Stimulated activated CD4-positive, alpha-beta T cell treated with anti-CD3 and anti-CD28 coated beads, Interleukin-4, amount 100 ng/mL, for 24 hours (primary cell): ENCODE measurements around the gene NRXN2.

ENCODE experiments used
- DNase-seq: peaks from one replicate; pipeline ENCODE4 v3.0.0-alpha.2; 2020

The NRXN2 gene

DNA sequence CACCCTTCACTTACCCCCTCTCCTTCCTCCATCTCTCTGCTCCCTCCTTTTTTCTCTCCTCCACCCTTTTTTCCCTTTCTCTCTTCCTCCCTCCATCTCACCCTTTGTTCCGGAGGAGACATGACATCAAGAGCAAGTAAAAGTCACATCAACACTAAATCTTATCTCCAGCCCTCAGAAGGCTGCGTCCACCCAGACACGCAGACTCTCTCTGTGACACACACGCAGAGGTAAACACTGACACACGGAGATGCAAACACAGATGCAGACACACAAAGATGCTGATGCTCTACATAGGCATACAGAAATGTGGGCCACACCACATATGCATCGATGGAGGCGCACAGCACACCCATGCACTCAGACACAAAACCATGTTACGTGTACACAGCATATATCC lies 27.0 kb downstream of the NRXN2 start:
- no peak for DNase-seq

DNA sequence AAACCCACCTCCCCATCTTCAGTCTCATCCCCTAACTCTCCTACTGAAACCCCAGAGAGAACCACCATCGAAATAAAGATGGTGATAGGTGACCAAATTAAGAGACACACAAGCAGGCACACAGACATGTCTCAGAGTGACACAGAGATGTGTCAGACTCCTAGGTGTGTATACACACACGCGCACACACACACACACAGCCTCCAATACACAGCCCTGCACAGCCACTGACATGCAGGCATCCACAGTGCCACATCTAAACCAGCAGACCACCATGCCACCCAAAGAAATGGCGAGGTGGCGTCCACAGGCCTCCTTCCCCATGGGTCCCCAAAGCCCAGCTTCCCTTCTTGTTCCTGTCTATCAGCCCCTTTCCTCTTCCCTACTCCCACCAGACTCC lies 27.4 kb downstream of the NRXN2 start:
- DNase-seq = no peak

GRCh38 chr11:64694821-64695365 lies 28.1 kb downstream of the NRXN2 start:
- DNase-seq = no peak

DNA sequence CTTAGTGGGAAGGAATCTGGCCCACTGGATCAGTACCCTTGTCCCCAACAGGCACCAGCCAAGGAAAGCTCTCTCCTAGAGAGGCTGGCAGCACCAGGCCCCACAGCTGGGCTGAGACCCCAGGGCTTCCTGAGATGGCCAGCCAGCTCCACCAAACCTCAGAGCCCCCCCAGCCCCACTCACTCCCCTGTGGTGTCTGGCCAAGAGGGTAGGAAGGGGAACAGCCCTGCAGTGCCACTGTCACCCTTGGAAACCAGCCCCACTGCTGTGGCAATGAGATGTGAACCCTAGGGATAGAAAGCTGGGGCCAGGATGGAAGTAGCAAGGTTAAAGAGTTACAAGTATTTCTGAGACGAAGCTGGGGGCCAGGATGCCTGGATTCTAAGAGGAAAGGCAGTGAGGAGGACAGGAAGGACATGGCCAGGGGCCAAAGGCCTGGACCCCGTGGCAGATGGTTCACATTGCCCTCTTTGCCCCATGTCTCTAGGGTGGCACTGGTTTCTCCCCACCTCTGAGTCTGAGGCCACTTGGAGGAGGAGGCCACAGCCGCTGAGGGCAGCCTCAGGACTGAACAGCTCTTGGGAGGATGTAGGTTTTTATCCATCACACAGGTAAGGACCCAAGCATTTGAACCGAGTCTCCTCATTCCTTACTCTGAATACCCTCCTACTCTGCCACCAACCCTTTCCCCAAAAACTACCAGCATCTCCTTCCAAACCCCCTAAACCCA lies 28.8 kb downstream of the NRXN2 start:
- no peak for DNase-seq

DNA sequence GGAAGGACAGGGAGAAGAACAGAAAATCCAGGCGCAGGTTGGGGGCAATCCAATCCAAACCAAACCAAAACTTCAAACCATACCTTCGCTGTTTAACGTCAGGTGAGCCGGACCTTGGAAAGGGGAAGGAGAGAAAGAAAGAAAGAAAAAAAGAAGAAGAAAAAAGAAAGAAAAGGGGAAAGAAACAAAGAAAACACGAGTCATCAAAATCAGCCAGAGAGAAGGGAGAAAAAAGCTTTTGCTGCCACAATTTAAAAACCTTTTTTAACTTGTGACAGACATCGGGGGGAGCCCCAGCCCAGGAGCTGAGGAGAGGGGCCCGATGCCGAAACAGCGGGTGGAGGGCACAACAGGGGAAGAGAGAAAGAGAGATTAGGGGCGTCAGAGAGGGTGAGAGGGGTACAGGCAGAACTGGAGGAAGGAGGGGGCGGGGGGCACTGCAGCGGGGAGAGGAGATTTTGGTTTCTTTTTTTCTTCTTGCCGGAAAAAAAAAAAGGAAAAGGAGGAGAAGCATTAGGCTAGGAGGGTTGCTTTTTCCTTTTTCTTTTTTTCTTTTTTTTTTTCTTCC lies 30.1 kb downstream of the NRXN2 start:
- no peak for DNase-seq

DNA sequence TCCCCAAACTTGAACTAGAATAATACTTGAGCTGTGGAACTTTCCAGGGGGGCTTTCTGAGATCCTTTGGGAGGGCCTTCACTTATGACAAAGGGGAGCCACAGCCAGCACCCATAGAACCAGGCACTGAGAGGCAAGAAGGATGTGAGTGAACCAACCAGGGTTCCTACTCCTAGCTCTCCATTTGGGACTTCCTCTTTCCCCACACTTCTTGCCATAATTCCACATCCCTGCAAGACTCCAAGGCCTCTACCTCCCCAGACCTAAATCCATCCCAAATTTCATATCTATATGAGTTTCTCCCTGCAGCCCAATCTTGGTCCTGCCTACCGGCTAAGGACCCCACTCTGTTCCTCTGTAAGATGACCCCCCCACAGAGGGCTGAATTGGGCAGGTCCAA lies 31.5 kb downstream of the NRXN2 start:
- no peak for DNase-seq

- no peak for DNase-seq
These were observed 32.8 kb downstream of the NRXN2 start for GRCh38 chr11:64690235-64690634.

- peak; percentile 91 for DNase-seq
These were observed 34.4 kb downstream of the NRXN2 start for GRCh38 chr11:64688534-64688982.

DNA sequence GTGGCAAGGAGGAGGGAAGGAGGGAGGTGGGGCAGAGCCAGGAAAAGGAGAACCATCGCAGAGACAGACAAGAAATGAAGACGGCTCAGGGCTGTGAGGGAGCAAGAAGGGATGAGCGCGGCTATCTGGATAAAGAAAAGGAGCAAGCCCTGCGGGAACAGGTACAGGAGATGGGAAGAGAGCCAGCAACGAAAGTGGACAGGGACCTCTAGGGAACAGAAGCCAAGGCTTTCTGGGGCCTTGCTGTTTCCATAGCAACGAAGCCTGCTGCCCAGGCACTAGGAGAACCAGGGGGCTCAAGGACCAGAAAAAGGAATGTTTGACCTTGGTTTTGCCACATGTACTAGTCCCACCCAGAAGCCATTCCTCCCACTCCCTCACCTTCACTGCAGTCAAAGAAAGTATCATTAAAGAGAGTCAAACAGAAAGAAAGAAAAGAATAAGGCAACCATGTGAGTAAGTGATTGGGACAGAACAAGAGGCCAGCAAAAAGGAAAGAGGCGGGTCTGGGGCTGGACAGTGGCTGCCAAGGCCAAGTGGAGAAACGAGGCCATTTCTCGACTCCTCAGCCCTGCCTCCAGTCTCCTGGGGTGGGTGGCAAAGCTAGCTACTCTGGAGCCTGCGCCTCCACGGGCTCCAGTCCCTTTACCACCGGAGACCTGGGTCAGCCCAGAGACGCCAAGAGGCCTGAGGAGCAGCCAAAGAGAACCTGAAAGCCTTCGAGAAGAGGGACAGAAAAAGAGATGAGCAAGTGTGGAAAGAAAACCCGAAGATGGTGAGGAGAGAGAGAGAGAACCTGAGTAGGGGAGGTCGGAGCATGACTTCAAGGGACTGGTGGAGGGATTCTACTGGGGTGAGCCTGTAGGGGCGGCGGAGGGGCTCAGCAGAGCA lies 35.1 kb downstream of the NRXN2 start:
- DNase-seq = no peak

DNA sequence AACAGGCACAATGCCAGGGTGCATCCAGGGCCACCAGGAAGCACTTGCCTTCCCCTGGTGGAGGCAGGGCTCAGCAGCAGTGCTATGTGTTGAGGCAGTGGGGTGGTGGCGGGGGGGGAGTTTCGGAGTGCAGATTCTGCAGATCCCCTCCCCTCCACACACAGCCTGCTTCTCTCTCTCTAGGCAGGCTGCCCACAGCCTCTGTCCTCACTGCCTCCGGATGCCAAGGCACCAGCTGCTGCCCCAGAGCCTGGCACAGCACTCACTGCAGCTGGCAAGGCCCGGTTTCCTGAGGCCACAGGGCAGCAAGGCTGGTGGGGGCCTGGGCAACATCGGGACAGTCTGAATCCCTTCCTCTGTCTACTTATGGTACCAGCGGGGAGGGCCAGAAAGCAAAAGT lies 35.8 kb downstream of the NRXN2 start:
- DNase-seq = no peak

- no peak for DNase-seq
These were observed 36.4 kb downstream of the NRXN2 start for GRCh38 chr11:64686466-64687170.

GRCh38 chr11:64685536-64685935 lies 37.5 kb downstream of the NRXN2 start:
- no peak for DNase-seq

GRCh38 chr11:64684357-64684756 lies 38.6 kb downstream of the NRXN2 start:
- DNase-seq = no peak

DNA sequence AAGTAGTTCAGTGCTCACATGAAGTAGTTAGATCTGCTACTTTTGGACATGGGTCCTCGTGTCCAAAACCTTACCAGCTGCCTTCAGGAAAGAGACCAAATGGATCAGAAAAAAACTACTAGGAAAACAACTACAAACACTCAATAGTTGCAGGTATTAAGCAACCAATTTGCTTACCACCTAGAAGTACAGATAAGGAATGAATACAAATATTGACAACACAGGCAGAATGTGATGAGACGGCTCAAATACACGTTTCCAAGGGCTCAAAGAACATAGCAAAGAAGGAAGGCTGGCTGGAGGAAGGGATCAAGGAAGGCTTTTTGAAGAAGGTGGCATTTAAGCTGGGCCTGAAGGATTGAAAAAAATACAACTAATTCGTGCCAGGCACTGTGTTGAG lies 41.8 kb downstream of the NRXN2 start:
- DNase-seq = no peak

DNA sequence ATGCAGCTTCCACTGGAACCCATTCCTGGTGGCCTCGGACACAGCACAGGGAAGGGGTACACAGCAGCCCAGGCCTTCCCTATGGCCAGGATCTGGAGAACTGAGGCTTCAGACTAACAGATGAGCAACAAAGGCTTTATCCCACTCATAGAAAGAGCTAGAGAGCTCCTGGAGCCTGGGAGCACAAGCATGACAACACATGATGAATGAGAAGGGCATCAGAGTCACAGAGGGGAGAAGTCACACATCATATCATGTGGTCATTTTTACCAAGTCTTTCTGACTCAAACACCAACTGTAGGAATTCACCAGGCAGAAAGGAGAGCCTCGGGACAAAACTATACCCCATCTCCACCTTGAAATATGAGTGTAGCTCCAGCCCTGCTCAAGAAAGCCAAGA lies 43.2 kb downstream of the NRXN2 start:
- no peak for DNase-seq

DNA sequence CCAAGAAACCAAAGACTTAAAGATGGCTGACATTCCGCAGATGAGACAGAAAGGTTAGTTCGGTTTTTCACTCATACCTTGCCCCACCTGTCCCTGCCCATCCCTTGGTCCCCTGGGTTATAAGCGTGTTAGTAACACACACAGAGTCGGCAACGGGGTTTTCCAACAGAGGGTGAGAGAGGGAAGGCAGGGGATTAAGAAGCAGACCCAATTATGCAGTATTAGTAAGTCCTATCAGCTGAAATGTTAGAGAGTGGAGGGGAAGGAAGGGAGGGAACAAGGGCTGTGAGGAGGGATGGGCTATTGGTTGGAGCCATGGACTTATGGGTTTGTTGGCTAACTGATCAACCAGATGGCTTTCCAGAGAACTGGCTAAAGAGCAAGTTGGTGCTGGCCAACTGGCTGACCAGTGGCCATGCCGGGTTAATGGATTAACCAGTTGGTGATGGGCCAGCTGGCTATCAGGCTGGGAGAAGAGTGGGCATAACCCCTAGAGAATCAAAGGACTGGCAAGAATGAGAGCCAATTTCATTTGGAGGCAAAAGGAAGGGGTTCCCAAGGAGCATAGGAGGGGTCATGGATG lies 45.5 kb downstream of the NRXN2 start:
- no peak for DNase-seq

GRCh38 chr11:64676261-64676615 lies 46.8 kb downstream of the NRXN2 start:
- DNase-seq = no peak

DNA sequence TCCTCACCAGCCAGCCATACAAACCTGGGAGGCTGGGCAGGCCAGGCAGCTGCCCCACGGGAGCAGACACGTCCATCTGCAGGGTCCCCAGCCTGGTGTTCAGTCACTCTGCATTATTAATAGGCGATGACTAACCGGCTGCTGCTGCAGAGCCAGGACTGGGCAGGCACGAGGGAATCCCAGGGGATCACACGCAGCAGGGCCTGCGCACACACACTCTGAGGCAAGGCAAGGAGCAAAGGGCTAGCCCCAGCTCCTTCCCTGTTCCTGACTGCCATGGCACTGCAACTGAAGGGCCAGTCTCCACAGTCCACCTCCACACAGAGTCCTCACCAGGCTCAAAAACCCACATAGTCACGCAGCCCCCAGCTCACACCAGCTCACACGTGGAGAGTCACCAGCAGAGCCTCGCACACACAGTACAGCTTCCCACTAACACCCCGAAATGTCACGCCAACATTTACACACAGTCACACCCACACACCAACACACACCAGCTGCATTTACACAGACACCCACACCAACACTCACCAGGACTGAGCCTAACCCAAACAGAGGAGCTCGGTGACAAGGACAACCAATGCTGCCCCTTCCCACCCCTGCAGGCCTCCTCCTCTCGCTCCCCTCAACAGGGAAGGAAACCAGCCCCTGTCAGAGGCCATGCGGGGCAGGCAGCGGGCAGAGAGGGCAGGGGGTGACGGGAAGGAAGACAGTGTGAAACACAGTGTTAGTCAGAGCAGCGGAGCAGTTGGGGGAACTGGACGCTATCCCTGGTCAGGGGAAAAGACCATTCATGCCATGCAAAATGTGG lies 47.3 kb downstream of the NRXN2 start:
- DNase-seq = no peak

DNA sequence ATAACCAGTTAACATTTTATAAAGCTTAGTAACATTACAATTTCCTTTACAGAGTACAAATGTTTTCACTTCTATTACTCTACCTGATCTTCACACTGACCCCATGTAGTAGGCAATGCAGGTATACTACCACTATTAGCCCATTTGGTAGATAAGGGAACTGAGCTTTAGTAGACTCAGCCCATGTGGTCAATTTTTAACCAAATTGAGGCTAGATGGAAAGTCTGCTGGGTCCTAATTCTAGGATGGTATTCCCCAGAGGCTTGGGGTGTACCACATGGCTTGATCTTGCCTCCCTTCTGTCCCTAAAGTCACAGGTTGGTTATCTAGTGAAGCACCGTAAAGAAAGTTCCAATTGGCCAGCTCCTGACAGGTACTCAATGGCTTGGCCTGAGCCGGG lies 48.2 kb downstream of the NRXN2 start:
- DNase-seq = no peak

DNA sequence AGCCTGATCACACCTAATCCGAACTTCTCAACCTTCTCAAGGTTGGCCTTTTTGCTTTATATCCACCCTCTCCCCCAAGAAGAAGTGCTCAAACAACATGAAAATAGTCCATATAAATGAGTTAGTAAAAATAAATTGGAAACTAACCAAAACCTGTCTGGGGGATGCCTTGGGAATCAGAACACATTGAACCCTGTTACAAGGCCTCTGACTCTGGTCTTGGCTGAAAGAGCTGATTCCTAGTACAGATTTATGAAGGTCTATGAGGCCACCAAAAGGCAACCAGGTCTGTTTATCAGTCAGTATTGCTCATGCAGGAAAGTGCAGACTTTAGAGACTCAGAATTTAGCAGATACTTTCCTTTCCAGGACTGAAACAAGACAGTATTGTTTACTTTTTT lies 49.7 kb downstream of the NRXN2 start:
- no peak for DNase-seq

DNA sequence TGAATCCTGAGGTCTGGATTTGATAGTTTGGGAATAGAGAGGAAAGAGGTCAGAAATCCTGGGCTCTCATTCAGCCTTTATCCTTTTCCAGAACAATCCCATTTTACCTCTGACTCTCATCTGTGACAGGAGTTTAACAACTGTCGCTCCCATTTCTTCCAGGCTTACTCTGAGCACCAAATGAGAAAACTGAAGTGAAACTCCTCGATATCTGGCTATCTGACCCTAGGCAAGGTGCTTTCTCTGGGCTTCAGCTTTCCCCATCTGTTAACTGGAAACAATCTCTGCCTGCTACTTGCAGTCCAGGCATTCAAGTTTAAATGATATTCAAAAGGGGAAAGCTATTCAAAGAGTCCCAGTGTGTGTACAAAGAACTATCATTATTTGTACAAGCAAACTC lies 50.1 kb downstream of the NRXN2 start:
- DNase-seq = no peak

DNA sequence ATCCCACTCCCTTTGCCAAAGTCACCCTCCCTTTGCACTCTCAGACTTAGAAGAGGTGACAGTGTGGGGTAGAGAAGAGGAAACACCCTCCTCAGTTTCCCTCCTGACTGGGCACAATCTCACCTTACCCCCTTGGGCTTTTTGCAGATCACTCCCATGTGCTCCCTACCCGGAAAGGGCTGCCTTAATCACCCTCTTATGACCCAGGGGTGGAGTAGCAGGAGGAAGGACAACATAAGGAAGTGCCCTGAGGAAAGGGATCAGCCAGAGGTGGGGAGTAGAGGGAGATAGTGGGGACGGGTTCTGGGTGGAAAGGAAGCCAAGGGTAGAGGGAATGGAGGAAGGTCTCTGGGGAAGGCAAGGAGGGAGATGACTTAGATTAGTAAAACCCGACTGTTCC lies 52.0 kb downstream of the NRXN2 start:
- no peak for DNase-seq
